ENCODE measurements around the gene DNAL1. TPM values are rescaled to one million over a fixed set of nuclear protein-coding genes. Genes with fewer than 3 reads are reported as not detected.

Gene DNAL1
- total and polyA plus RNA-seq, 9 of the 15 experiments (the other 6 are each of a cell fraction or from before 2014, with no cell fraction given), result 1.6 to 11.7 (median 4.8) TPM

- Histone ChIP-seq H3K4me3 (peak overlapping the region; percentile 2; the same call in 1 of the 2 replicates), H3K79me2 (ENCODE audit: control insufficient read depth, insufficient read depth, low read length) (peaks cover 91% of the 10 kb centered on the region), H4K20me1 (replicated peaks; ENCODE audit: control insufficient read depth, insufficient read depth, low read length) (peaks cover 3% of the 10 kb centered on the region; the same call in 1 of the 2 replicates), H3K4me1 (replicated peaks in 1 of 2; ENCODE audit: control insufficient read depth in 2 of 2, insufficient read depth in 2 of 2, low read length in 2 of 2) (peaks cover 61 to 84% of the 10 kb centered on the region in 2 experiments), H2AFZ (ENCODE audit: low read depth, low read length) (peak overlapping the region; percentile 54), H3K9me3 (replicated peaks; ENCODE audit: control insufficient read depth, insufficient read depth, low read depth, low read length) (no peaks in the 10 kb centered on the region), H3K36me3 (ENCODE audit: control insufficient read depth, insufficient read depth, low read length) (peaks cover 52% of the 10 kb centered on the region; the same call in 2 of the 3 replicates), H3K4me2 (ENCODE audit: insufficient read depth, low read length) (peak overlapping the region; percentile 66), H3K9ac (ENCODE audit: insufficient read depth in 1 of 2, low read depth in 2 of 2, low read length in 2 of 2) (peak overlapping the region; percentile 59 to 86), H3K9me1 (ENCODE audit: control insufficient read depth, insufficient read depth, low read length) (no peaks in the 10 kb centered on the region), H3K27ac (ENCODE audit: extremely low read depth, low read depth, low read length) (peak overlapping the region; percentile 86), H3K27me3 (ENCODE audit: control insufficient read depth in 2 of 2, insufficient read depth in 2 of 2, low read length in 2 of 2) (no peaks in the 10 kb centered on the region)
- intact Hi-C loops (cut with micrococcal nuclease) (loop anchor here (2.0 to 5.0 kb wide), 3 partner anchors 13 to 145 kb away; partner anchors contain the start of gene ZNF410), in situ Hi-C loops (cut with MboI) (no loop called here)
- 26% methylated on average over 13 of the region's 17 CpGs for WGBS (ENCODE audit: insufficient coverage, low coverage, missing lambda C conversion rate)
- peak in 2 of 4 experiments; percentile 49 to 54 for DNase-seq (ENCODE audit: extremely low read depth in 1 of 4, low spot score in 3 of 4)
- ATAC-seq, result peak; percentile 6
- no TSS peak for BruUV-seq (replicated peaks)
- ChIA-PET CTCF (ENCODE audit: low intra/inter-chr PET ratio) (no interaction called here), POLR2A (interaction anchor here (0.6 to 6.8 kb wide), 12 partner anchors 8 to 110 kb away, joined by 3 to 80 read pairs (median 4); a partner anchor contains a TSS)
- no peak for FAIRE-seq
- 0 out of 2 replicates have a peak, but pooled peaks have one; percentile 8 for TF ChIP-seq TFAP4 (CRISPR knock-in tag; IDR thresholded peaks at IDR 0.05; ENCODE audit: borderline replicate concordance)
- TF ChIP-seq IRF9 (tag; IDR thresholded peaks at IDR 0.05), result no peak
- peak; percentile 85 for TF ChIP-seq BHLHE40 (IDR thresholded peaks at IDR 0.05; ENCODE audit: low read length)
- TF ChIP-seq HINFP (tag; conservative IDR thresholded peaks at IDR 0.05; ENCODE audit: low read depth), result no peak
- TF ChIP-seq MGA (IDR thresholded peaks at IDR 0.05), result peak; percentile 76
These were observed 97.2 kb downstream of the DNAL1 start for GRCh38 chr14:73741876-73742519.

Measured in K562 (cell line).